A172 (cell line): ENCODE data around the gene COL25A1. TPM values are rescaled to one million over a fixed set of nuclear protein-coding genes. Genes with fewer than 3 reads are reported as not detected.
"Not testable (repeated sequence)": the region's sequence is repeated elsewhere in the genome, so short reads cannot be mapped to it uniquely, and the experiment has no call there.

Experiments
- DNase-seq: peaks from one replicate; pipeline ENCODE4 v3.0.0-alpha.2; 2015; ENCODE audit warnings: low spot score
- total RNA-seq: library from RNA; depleted of rRNA; stranded (reverse); fragments of >200 nt; shearing (Covaris generic); gene quantifications from 2 replicates; pipeline ENCODE4 v1.2.3, GENCODE V29; 2014

COL25A1 gene
- total RNA-seq, 1 experiment from 2014 or later = not detected

- DNase-seq = no peak
Observed at GRCh38 chr4:108906866-108907367, 395.5 kb downstream of the COL25A1 start.

GRCh38 chr4:108906006-108906405 is 396.5 kb downstream of the COL25A1 start:
- no peak for DNase-seq

- no peak for DNase-seq
Observed at GRCh38 chr4:108903464-108904221, 398.8 kb downstream of the COL25A1 start.

GRCh38 chr4:108902769-108903168 is 399.7 kb downstream of the COL25A1 start:
- no peak for DNase-seq

- no peak for DNase-seq
Observed at GRCh38 chr4:108901291-108901690, 401.2 kb downstream of the COL25A1 start.

GRCh38 chr4:108900018-108900580 is 402.4 kb downstream of the COL25A1 start:
- DNase-seq = no peak

- no peak for DNase-seq
Observed at GRCh38 chr4:108893468-108893867, 409.0 kb downstream of the COL25A1 start.

GRCh38 chr4:108891896-108892590 is 410.4 kb downstream of the COL25A1 start:
- DNase-seq = no peak

GRCh38 chr4:108890484-108890881 is 412.0 kb downstream of the COL25A1 start:
- no peak for DNase-seq

- no peak for DNase-seq
Observed at GRCh38 chr4:108889696-108890483, 412.6 kb downstream of the COL25A1 start.

GRCh38 chr4:108888769-108889168 is 413.7 kb downstream of the COL25A1 start:
- no peak for DNase-seq

- DNase-seq = no peak
Observed at GRCh38 chr4:108887034-108887433, 415.4 kb downstream of the COL25A1 start.

GRCh38 chr4:108885211-108885610 is 417.2 kb downstream of the COL25A1 start:
- DNase-seq = peak; percentile 29

- no peak for DNase-seq
Observed at GRCh38 chr4:108884596-108884995, 417.9 kb downstream of the COL25A1 start.

- DNase-seq = no peak
Observed at GRCh38 chr4:108881986-108882385, 420.5 kb downstream of the COL25A1 start.

GRCh38 chr4:108881190-108881589 is 421.3 kb downstream of the COL25A1 start:
- peak; percentile 95 for DNase-seq

GRCh38 chr4:108878806-108879205 is 423.7 kb downstream of the COL25A1 start:
- DNase-seq = no peak

- no peak for DNase-seq
Observed at GRCh38 chr4:108877821-108878220, 424.6 kb downstream of the COL25A1 start.

GRCh38 chr4:108874806-108875205 is 427.7 kb downstream of the COL25A1 start:
- no peak for DNase-seq

GRCh38 chr4:108869970-108870369 is 432.5 kb downstream of the COL25A1 start:
- not testable (repeated sequence) for DNase-seq

- DNase-seq = no peak
Observed at GRCh38 chr4:108868606-108869227, 433.7 kb downstream of the COL25A1 start.
